Uterus (tissue), 4 donors: ENCODE data around the gene HMX2. TPM values are rescaled to one million over a fixed set of nuclear protein-coding genes. Genes with fewer than 3 reads are reported as not detected.

Experiments used
- DNase-seq, 2 donors: peaks; one replicate each; pipeline ENCODE4 v3.0.0-alpha.2; 2019 to 2020
- H3K27ac ChIP-seq, 2 donors: fragments of 200-600 bp; sonication (generic); 1 replicate in 1 of 2; 2 replicates in 1 of 2; pipeline ENCODE4 v1.5.1; 2016 to 2018
- H3K27me3 ChIP-seq, 2 donors: fragments of 200-600 bp; sonication (generic); one replicate each; pipeline ENCODE4 v1.5.1; 2018 to 2019; ENCODE audit warnings: control low read depth in 1 of 2
- H3K36me3 ChIP-seq, 2 donors: fragments of 200-600 bp; sonication (generic); one replicate each; pipeline ENCODE4 v1.5.1; 2019; ENCODE audit warnings: control low read depth in 1 of 2
- H3K4me1 ChIP-seq, 2 donors: fragments of 200-600 bp; sonication (generic); one replicate each; pipeline ENCODE4 v1.5.1; 2018 to 2019; ENCODE audit warnings: control low read depth in 1 of 2
- H3K4me3 ChIP-seq, 2 donors: fragments of 200-600 bp; sonication (generic); 1 replicate in 1 of 2; 2 replicates in 1 of 2; pipeline ENCODE4 v1.5.1; 2018 to 2019; ENCODE audit warnings: mild to moderate bottlenecking in 1 of 2
- H3K9me3 ChIP-seq, 2 donors: fragments of 200-600 bp; sonication (generic); one replicate each; pipeline ENCODE4 v1.5.1; 2019; ENCODE audit warnings: control low read depth in 1 of 2
- CTCF ChIP-seq, 4 experiments: fragments of 200-600 bp in 2 of 4; fragments of 450-650 bp in 2 of 4; sonication (generic) in 2 of 4; IDR thresholded peaks; one replicate each; pipeline ENCODE4 v1.5.1; 2016 to 2019; ENCODE audit warnings: antibody characterized with exemption in 4 of 4, mild to moderate bottlenecking in 2 of 4, moderate library complexity in 1 of 4
- POLR2A ChIP-seq, 2 donors: fragments of 450-650 bp; IDR thresholded peaks; one replicate each; pipeline ENCODE4 v1.6.1; 2016; ENCODE audit warnings: antibody characterized with exemption in 2 of 2, mild to moderate bottlenecking in 1 of 2, moderate library complexity in 1 of 2
- intact Hi-C: fragments of 100-400 bp; cut with DNase I; formaldehyde crosslinking; loops from one replicate; pipeline ENCODE4 v1.15.1; 2023; ENCODE audit warnings: low total_unique reads
- total RNA-seq, 4 donors: library from RNA; depleted of rRNA in 3 of 4; stranded (reverse); fragments of >200 nt in 3 of 4; gene quantifications; one replicate each; pipeline versions ENCODE4 v1.1.0 to v1.2.4, GENCODE V29; 2014 to 2023
- donor health status: DM: yes; HTN: yes; CAD: no.

HMX2 gene, protein sequence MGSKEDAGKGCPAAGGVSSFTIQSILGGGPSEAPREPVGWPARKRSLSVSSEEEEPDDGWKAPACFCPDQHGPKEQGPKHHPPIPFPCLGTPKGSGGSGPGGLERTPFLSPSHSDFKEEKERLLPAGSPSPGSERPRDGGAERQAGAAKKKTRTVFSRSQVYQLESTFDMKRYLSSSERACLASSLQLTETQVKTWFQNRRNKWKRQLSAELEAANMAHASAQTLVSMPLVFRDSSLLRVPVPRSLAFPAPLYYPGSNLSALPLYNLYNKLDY
- total RNA-seq, result not detected

GRCh38 chr10:123147635-123148413 is at the start of gene HMX2:
Gene HMX2, plus strand, starts transcription at chr10:123148136. Its CDS starts 243 bp downstream, at chr10:123148379.
- no peaks in the 10 kb centered on the region for H3K36me3 ChIP-seq
- H3K27me3 ChIP-seq, result peaks cover 33 to 93% of the 10 kb centered on the region in 2 donors
- no peak for DNase-seq
- no peak within 1 kb of the TSS for H3K27ac ChIP-seq
- TF ChIP-seq POLR2A (IDR thresholded peaks at IDR 0.05) (no peak), CTCF (IDR thresholded peaks at IDR 0.05) (no peak)
- no peaks in the 10 kb centered on the region for H3K9me3 ChIP-seq
- H3K4me1 ChIP-seq, result peaks cover 0 to 11% of the 10 kb centered on the region in 2 donors
- H3K4me3 ChIP-seq, result no peak within 1 kb of the TSS
- intact Hi-C loops, result no loop called here

DNA sequence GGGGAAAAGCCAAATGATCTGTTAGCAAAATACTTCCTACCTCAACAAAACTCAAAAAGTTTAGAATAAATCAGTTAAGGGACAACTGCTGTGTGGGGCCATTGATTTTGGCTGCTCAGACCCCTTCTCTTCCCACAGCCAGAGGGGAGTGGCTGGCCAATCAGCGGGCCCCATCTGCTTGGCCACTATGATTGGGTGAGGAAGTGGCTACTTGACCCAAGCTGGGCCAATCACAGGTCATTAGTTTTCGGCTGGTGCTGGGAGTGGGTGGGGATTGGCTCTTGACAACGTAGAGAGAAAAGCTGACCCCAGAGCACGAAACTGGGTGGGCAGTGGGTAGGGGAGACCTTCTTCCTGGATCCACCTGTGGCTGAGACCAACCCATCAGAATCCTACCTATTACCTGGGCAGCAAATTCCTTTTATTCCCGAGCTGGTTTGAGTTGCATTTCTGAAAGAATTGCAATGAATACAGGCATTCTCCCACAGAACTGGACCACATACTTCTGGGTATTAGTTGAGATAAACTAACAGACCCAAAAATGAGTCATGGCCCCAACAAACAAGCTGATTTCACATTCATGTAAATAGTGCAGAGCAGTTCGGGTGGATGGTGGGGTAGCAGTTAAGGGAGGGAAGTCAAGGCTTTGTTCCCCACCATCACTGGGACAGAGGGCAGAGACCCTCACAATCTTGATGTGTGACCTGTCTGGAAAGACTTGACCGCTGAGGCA is 47.7 kb upstream of the HMX2 start:
- Histone ChIP-seq H3K4me3 (no peak overlapping the region), H3K9me3 (no peaks in the 10 kb centered on the region), H3K4me1 (no peaks in the 10 kb centered on the region), H3K27ac (no peak overlapping the region), H3K36me3 (no peaks in the 10 kb centered on the region), H3K27me3 (no peaks in the 10 kb centered on the region)
- intact Hi-C loops, result no loop called here
- TF ChIP-seq CTCF (IDR thresholded peaks at IDR 0.05) (no peak), POLR2A (IDR thresholded peaks at IDR 0.05) (no peak)
- no peak for DNase-seq

DNA sequence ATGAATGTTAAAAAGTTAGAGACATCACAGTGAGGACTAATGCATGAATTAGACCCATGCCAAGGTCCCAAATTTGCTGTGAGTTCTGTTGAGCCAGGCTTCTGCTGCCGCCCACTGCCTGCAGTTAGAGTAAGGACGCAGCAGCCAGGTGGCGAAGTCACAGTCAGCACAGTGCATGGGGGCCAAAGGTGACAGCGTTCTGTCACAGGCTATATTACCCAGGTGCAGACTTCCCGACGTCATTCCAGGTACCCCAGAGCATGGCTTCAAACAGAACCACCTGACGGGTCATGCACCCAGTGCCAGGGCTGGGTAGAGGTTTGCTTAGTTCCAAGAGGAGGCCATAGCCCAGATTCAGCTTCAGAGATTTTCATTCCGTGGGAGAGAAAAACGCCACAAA is 46.1 kb upstream of the HMX2 start:
- Histone ChIP-seq H3K27ac (no peak overlapping the region), H3K9me3 (no peaks in the 10 kb centered on the region), H3K4me1 (no peaks in the 10 kb centered on the region), H3K4me3 (no peak overlapping the region), H3K36me3 (no peaks in the 10 kb centered on the region), H3K27me3 (no peaks in the 10 kb centered on the region)
- DNase-seq, result no peak
- no peak for TF ChIP-seq POLR2A (IDR thresholded peaks at IDR 0.05)
- intact Hi-C loops, result no loop called here

DNA sequence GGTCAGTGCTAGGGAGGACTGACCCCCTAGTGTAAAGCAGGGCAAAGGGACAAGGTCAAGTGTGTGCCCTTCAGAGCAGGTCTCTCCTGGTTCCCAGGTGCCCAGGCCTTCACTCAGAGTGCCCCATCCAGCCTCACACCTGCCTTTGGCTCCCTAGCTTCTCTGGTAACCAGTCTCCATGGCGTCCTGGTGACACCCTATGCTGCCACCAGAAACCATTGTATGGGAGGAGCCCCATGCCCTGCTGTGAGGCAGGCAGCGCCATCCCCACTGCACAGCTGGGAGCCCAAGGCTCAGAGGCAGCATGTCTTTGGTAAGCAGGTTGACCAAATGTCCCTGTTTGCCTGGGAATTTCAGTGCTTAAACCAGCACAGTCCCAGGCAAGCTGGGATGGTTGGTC is 45.3 kb upstream of the HMX2 start:
- no peak for DNase-seq

GRCh38 chr10:123103944-123104343 is 44.0 kb upstream of the HMX2 start:
- H3K27me3 ChIP-seq, result no peaks in the 10 kb centered on the region
- no peaks in the 10 kb centered on the region for H3K9me3 ChIP-seq
- H3K27ac ChIP-seq, result no peak overlapping the region
- no peaks in the 10 kb centered on the region for H3K4me1 ChIP-seq
- TF ChIP-seq CTCF (IDR thresholded peaks at IDR 0.05), result no peak
- no peak for TF ChIP-seq POLR2A (IDR thresholded peaks at IDR 0.05)
- no peak for DNase-seq
- no peak overlapping the region for H3K4me3 ChIP-seq
- H3K36me3 ChIP-seq, result no peaks in the 10 kb centered on the region
- intact Hi-C loops, result no loop called here

More for the DNA sequence above, 45.3 kb upstream of the HMX2 start:
- no peaks in the 10 kb centered on the region for H3K4me1 ChIP-seq
- TF ChIP-seq CTCF (IDR thresholded peaks at IDR 0.05), result no peak
- no peak for TF ChIP-seq POLR2A (IDR thresholded peaks at IDR 0.05)
- no peaks in the 10 kb centered on the region for H3K9me3 ChIP-seq
- intact Hi-C loops, result no loop called here
- no peak overlapping the region for H3K27ac ChIP-seq
- H3K36me3 ChIP-seq, result no peaks in the 10 kb centered on the region
- H3K27me3 ChIP-seq, result no peaks in the 10 kb centered on the region
- no peak overlapping the region for H3K4me3 ChIP-seq
